HG03175 (cell line): Measurements from ENCODE around the gene C15orf62.
A peak's percentile ranks its signal among the peaks of the same experiment; 100 is the strongest.

ENCODE experiments used
- ATAC-seq: cut with Tn5 transposase; IDR thresholded peaks from one replicate; pipeline ENCODE4 v1.9.1; 2021; ENCODE audit warnings: mild to moderate bottlenecking, moderate library complexity; ENCODE audit not compliant: unreplicated experiment

Gene C15orf62

GRCh38 chr15:40769274-40770146 is at the start of gene C15orf62:
Gene C15orf62 (plus strand): TSS chr15:40769980. CDS start chr15:40770496, 516 bp downstream.
- ATAC-seq, result peak; percentile 58

GRCh38 chr15:40721701-40722100 is 48.1 kb upstream of the C15orf62 start:
- no peak for ATAC-seq

- no peak for ATAC-seq
These were observed 47.4 kb upstream of the C15orf62 start for GRCh38 chr15:40722354-40722753.

GRCh38 chr15:40722934-40723333 is 46.8 kb upstream of the C15orf62 start:
- no peak for ATAC-seq

GRCh38 chr15:40723919-40724318 is 45.9 kb upstream of the C15orf62 start:
- no peak for ATAC-seq

- ATAC-seq, result no peak
These were observed 38.7 kb upstream of the C15orf62 start for GRCh38 chr15:40731034-40731433.

- ATAC-seq, result no peak
These were observed 33.2 kb upstream of the C15orf62 start for GRCh38 chr15:40736575-40736974.

- ATAC-seq, result no peak
These were observed 32.7 kb upstream of the C15orf62 start for GRCh38 chr15:40737048-40737447.

- ATAC-seq, result no peak
These were observed 30.7 kb upstream of the C15orf62 start for GRCh38 chr15:40739047-40739446.

- ATAC-seq, result no peak
These were observed 29.9 kb upstream of the C15orf62 start for GRCh38 chr15:40739854-40740253.

- no peak for ATAC-seq
These were observed 26.3 kb upstream of the C15orf62 start for GRCh38 chr15:40743485-40743901.

- no peak for ATAC-seq
These were observed 25.6 kb upstream of the C15orf62 start for GRCh38 chr15:40743921-40744814.

- ATAC-seq, result no peak
These were observed 25.0 kb upstream of the C15orf62 start for GRCh38 chr15:40744815-40745152.

GRCh38 chr15:40746916-40747418 is 22.8 kb upstream of the C15orf62 start:
- no peak for ATAC-seq

GRCh38 chr15:40747685-40748631 is 21.8 kb upstream of the C15orf62 start:
- no peak for ATAC-seq

GRCh38 chr15:40749151-40749630 is 20.6 kb upstream of the C15orf62 start:
- no peak for ATAC-seq

- no peak for ATAC-seq
These were observed 18.9 kb upstream of the C15orf62 start for GRCh38 chr15:40750885-40751284.

GRCh38 chr15:40751745-40752144 is 18.0 kb upstream of the C15orf62 start:
- no peak for ATAC-seq

GRCh38 chr15:40754574-40754882 is 15.3 kb upstream of the C15orf62 start:
- no peak for ATAC-seq
